Measurements from ENCODE around the gene SAMD4A. TPM values are rescaled to one million over a fixed set of nuclear protein-coding genes. Genes with fewer than 3 reads are reported as not detected.

The SAMD4A gene
- total RNA-seq, 6 experiments from 2014 or later: 33.8 to 53.7 (median 41.0) TPM

DNA sequence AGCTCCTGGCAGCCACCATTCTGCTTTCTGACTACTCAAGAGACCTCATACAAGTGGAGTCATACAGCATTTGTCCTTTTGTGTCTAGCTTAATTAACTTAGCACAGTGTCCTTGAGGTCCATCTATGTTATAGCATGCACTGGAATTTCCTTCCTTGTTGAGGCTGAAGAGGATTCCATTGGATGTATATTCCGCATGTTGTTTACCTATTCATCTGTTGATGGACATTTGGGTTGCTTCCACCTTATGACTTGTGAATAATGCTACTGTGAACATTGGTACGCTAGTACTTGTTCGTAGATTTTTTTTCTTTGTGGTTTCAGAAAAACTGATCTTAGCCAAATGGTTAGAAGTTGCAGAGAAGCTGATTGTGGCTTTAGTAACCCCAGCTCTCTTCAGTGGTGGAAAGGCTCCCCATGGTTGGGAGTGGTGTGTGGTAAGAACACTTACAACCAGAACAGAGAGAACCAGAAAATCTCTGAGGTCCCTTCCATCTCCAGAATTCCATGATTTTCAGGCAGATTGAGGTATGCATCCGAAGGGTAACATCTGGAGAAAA, 118.4 kb downstream of the SAMD4A start:
- Mint-ChIP-seq H3K27ac (peak overlapping the region; percentile 84), H3K36me3 (ENCODE audit: low read depth) (peaks cover 11% of the 10 kb centered on the region), H3K4me3 (peak overlapping the region; percentile 83; the same call in 1 of the 2 replicates), H3K9me3 (no peaks in the 10 kb centered on the region), H3K4me1 (ENCODE audit: low read depth) (peaks cover 83% of the 10 kb centered on the region), H3K27me3 (ENCODE audit: insufficient read depth) (peaks cover 10% of the 10 kb centered on the region)
- DNase-seq: no peak
- TF ChIP-seq, protein P1, sequence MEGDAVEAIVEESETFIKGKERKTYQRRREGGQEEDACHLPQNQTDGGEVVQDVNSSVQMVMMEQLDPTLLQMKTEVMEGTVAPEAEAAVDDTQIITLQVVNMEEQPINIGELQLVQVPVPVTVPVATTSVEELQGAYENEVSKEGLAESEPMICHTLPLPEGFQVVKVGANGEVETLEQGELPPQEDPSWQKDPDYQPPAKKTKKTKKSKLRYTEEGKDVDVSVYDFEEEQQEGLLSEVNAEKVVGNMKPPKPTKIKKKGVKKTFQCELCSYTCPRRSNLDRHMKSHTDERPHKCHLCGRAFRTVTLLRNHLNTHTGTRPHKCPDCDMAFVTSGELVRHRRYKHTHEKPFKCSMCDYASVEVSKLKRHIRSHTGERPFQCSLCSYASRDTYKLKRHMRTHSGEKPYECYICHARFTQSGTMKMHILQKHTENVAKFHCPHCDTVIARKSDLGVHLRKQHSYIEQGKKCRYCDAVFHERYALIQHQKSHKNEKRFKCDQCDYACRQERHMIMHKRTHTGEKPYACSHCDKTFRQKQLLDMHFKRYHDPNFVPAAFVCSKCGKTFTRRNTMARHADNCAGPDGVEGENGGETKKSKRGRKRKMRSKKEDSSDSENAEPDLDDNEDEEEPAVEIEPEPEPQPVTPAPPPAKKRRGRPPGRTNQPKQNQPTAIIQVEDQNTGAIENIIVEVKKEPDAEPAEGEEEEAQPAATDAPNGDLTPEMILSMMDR (IDR thresholded peaks at IDR 0.05): no peak

DNA sequence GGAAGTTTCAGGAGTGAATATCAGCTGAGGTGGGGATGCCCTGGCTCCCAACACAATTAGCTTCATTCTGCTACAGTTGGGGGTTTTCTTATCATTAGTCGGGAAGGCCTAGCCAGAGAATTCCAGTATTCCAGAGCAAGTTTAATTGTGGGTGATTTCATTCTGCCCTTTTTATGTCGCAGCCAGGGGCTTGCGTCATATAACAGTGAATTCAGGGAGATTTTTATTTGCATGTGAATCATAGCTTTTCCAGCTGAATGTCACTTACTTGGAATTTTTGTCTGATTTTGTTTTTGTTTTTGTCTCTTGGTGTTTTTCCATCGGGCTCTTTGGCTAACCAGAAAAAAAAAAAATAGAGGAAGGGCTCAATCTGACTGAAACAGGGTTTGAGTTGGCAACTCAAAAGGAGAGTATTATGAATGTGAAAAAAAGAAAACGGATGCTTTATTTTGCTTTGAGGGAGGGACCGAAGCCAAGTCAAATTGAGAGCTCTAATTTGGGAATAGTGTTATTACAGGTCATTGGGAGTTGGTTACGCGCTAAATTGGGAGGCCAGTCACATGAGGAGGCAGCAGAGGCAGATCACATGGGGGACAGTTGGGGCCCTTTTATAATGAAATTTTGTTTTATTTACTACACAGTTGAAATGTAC, 119.4 kb downstream of the SAMD4A start:
- Mint-ChIP-seq H3K9me3 (no peaks in the 10 kb centered on the region), H3K4me1 (ENCODE audit: low read depth) (peaks cover 80% of the 10 kb centered on the region), H3K27me3 (ENCODE audit: insufficient read depth) (peaks cover 10% of the 10 kb centered on the region), H3K36me3 (ENCODE audit: low read depth) (peaks cover 11% of the 10 kb centered on the region), H3K27ac (peak overlapping the region; percentile 84), H3K4me3 (peak overlapping the region; percentile 70)
- TF ChIP-seq, protein P1 (IDR thresholded peaks at IDR 0.05): no peak
- peak; percentile 87 for DNase-seq

DNA sequence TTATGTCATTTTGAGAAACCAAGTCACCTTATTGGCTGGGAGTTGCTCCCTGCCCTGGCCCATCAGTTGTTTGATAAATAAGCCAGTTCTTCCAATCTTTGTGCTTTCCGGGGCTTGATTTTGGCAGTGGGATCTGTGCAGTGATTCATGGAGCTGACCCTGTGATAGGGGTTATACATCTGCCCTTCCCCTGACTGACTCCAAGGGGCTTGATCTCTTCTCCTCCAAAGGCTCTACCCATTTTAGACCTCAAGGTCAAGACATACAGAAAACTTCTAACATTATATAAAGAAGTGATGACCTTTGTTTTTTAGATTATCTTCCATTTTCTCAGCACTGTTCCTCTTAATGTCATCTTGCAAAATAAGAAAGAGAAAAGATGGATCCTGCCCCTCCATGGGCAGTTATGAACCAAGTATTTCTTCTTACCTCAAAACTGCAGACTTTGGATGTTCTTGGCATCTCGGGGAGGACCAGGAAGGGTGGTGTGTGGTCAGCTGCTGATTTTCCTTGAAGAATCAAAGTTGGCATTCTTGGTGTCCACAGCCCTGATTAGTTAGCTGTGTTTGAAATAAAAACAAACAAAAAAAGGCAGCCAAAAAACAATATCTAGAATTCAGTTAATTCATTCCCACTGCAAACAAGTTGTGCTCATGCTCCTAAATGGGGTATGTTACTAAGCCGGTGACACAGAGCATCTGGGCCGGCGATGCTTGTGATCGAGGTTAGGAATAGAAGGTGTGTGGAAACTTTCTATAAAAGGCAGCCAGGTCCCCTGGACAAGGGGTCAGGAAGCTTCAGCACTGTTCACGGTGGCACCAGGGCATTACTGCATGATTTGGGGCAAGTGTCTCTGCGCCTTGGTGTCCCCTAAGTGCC, 120.2 kb downstream of the SAMD4A start:
- peaks cover 80% of the 10 kb centered on the region for H3K4me1 Mint-ChIP-seq (ENCODE audit: low read depth)
- H3K9me3 Mint-ChIP-seq: no peaks in the 10 kb centered on the region
- peak overlapping the region; percentile 70 for H3K4me3 Mint-ChIP-seq
- peaks cover 11% of the 10 kb centered on the region for H3K36me3 Mint-ChIP-seq (ENCODE audit: low read depth)
- H3K27ac Mint-ChIP-seq: peak overlapping the region; percentile 84
- H3K27me3 Mint-ChIP-seq (ENCODE audit: insufficient read depth): peaks cover 10% of the 10 kb centered on the region
- no peak for DNase-seq
- TF ChIP-seq, protein P1 (IDR thresholded peaks at IDR 0.05): no peak

DNA sequence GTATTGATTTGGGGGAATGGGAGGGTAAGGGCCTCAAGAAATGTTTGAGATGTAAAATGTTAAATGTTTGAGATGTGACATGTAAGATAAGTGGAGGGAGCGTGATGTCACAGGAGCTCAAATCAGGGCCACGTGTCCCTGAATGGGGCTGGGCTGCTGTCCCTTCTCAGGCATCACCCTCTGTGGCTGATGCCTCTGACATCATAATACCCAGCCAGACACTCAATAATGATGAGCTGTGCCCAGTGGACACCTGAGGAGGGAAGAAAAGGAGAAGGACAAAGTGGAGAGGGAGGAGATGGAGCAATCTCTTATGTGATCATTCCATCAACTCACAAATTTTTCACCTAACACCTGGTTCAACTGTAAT, 120.8 kb downstream of the SAMD4A start:
- peaks cover 79% of the 10 kb centered on the region for H3K4me1 Mint-ChIP-seq (ENCODE audit: low read depth)
- DNase-seq: no peak
- H3K4me3 Mint-ChIP-seq: no peak overlapping the region
- peaks cover 10% of the 10 kb centered on the region for H3K27me3 Mint-ChIP-seq (ENCODE audit: insufficient read depth)
- peaks cover 11% of the 10 kb centered on the region for H3K36me3 Mint-ChIP-seq (ENCODE audit: low read depth)
- peak overlapping the region; percentile 84 for H3K27ac Mint-ChIP-seq
- TF ChIP-seq, protein P1 (IDR thresholded peaks at IDR 0.05): no peak
- H3K9me3 Mint-ChIP-seq: no peaks in the 10 kb centered on the region

DNA sequence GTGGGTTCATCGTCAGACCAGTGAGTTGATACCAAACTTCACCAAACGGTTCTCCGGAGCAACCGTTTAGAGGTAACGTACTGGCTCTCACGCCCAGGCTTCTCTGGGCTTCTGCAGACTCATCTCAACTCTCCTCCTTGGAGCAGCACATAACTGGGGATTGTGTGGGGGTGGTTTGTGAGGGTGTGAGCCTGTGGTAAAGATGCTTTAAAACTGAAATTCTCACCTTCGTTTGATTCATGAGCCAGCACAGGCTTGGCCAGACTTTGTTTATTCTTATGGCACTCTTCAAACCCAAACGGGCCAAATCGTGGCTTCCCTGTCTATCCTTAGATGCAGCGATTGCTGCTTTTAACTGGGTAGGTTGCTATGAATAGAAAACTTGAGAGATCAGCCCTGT, 121.3 kb downstream of the SAMD4A start:
- Mint-ChIP-seq H3K36me3 (ENCODE audit: low read depth) (peaks cover 11% of the 10 kb centered on the region), H3K27ac (no peak overlapping the region), H3K4me1 (ENCODE audit: low read depth) (peaks cover 74% of the 10 kb centered on the region), H3K27me3 (ENCODE audit: insufficient read depth) (peaks cover 10% of the 10 kb centered on the region), H3K4me3 (no peak overlapping the region), H3K9me3 (no peaks in the 10 kb centered on the region)
- TF ChIP-seq, protein P1 (IDR thresholded peaks at IDR 0.05): no peak
- DNase-seq: no peak
